H1 (cell line): ENCODE results near the gene SLIT3. TPM values are rescaled to one million over a fixed set of nuclear protein-coding genes. Genes with fewer than 3 reads are reported as not detected.

ENCODE experiments used
- CTCF ChIA-PET: fragments of 300-600 bp; sonication (Branson Sonifier 250); formaldehyde crosslinking; loops from one replicate; lab custom pipeline; 2021; ENCODE audit not compliant: partially characterized antibody; lab: Charles Lee
- POLR2A ChIA-PET: fragments of 300-600 bp; sonication (Branson Sonifier 250); formaldehyde crosslinking; loops from one replicate; lab custom pipeline; 2021; ENCODE audit warnings: inconsistent platforms; ENCODE audit not compliant: partially characterized antibody; lab: Charles Lee
- DNase-seq, 2 experiments: peaks; one replicate each; pipeline versions ENCODE4 v3.0.0 to v3.0.0-alpha.2; 2010 to 2022; ENCODE audit warnings: low spot score in 2 of 2, low read depth in 1 of 2, mixed read lengths in 1 of 2
- FAIRE-seq: peaks from 2 replicates; lab custom pipeline; 2011; peaks lifted over from hg19 to GRCh38; lab: Jason Lieb, UNC
- H2AFZ ChIP-seq: 2 replicates; pipeline ENCODE4 v1.8.1; 2012; ENCODE audit warnings: low read length, inconsistent platforms
- H2AK5ac ChIP-seq: 2 replicates; pipeline ENCODE4 v1.6.1; 2013; ENCODE audit warnings: low read depth, low read length
- H2BK120ac ChIP-seq: replicated peaks from 2 replicates; pipeline ENCODE3; 2013; ENCODE audit warnings: low read depth, low read length, inconsistent platforms
- H2BK12ac ChIP-seq: 2 replicates; pipeline ENCODE4 v1.6.1; 2013; ENCODE audit warnings: low read depth, low read length
- H2BK15ac ChIP-seq: 2 replicates; pipeline ENCODE4 v1.6.1; 2013; ENCODE audit warnings: low read length
- H2BK20ac ChIP-seq: 2 replicates; pipeline ENCODE4 v1.6.1; 2013; ENCODE audit warnings: low read length
- H2BK5ac ChIP-seq: 2 replicates; pipeline ENCODE4 v1.6.1; 2013; ENCODE audit warnings: low read depth, low read length
- H3K14ac ChIP-seq: 2 replicates; pipeline ENCODE4 v1.6.1; 2013; ENCODE audit warnings: inconsistent platforms; ENCODE audit not compliant: insufficient read length
- H3K18ac ChIP-seq: 2 replicates; pipeline ENCODE4 v1.6.1; 2013; ENCODE audit warnings: low read length; ENCODE audit errors: extremely low read depth
- H3K23ac ChIP-seq: 2 replicates; pipeline ENCODE4 v1.6.1; 2013; ENCODE audit warnings: inconsistent platforms; ENCODE audit not compliant: insufficient read length
- H3K23me2 ChIP-seq: 2 replicates; pipeline ENCODE4 v1.6.1; 2013; ENCODE audit warnings: low read depth, low read length
- H3K27ac ChIP-seq: 2 replicates; pipeline ENCODE4 v1.6.1; 2011; ENCODE audit warnings: low read depth, low read length, inconsistent platforms
- H3K27me3 ChIP-seq, 4 experiments: replicated peaks in 1 of 4; 1 replicate in 1 of 4; 2 replicates in 3 of 4; pipeline versions ENCODE4 v1.6.1 to v1.8.1; 2011 to 2013; ENCODE audit warnings: low read length in 3 of 4, mild to moderate bottlenecking in 3 of 4, inconsistent platforms in 2 of 4, mixed read lengths in 2 of 4, moderate library complexity in 1 of 4; ENCODE audit not compliant: control insufficient read depth in 3 of 4, insufficient read depth in 3 of 4; ENCODE audit errors: extremely low read depth in 1 of 4
- H3K36me3 ChIP-seq, 4 experiments: 2 replicates each; pipeline versions ENCODE4 v1.6.1 to v1.8.1; 2011 to 2013; ENCODE audit warnings: mild to moderate bottlenecking in 4 of 4, low read length in 3 of 4, moderate library complexity in 2 of 4, control low read depth in 1 of 4, inconsistent platforms in 1 of 4; ENCODE audit not compliant: insufficient read depth in 4 of 4, control insufficient read depth in 2 of 4
- H3K4ac ChIP-seq: replicated peaks from 2 replicates; pipeline ENCODE3; 2013; ENCODE audit warnings: low read length, low read depth, mixed read lengths, inconsistent platforms; ENCODE audit not compliant: insufficient read length
- H3K4me1 ChIP-seq, 4 experiments: replicated peaks in 1 of 4; 1 replicate in 1 of 4; 2 replicates in 3 of 4; pipeline versions ENCODE4 v1.6.1 to v1.8.1; 2011 to 2013; ENCODE audit warnings: low read length in 3 of 4, inconsistent platforms in 2 of 4, mixed read lengths in 1 of 4; ENCODE audit not compliant: insufficient read depth in 4 of 4, control insufficient read depth in 3 of 4
- H3K4me2 ChIP-seq, 2 experiments: 2 replicates each; pipeline versions ENCODE4 v1.6.1 to v1.8.1; 2011 to 2013; ENCODE audit warnings: low read depth in 2 of 2, low read length in 2 of 2, control low read depth in 1 of 2, inconsistent platforms in 1 of 2, mild to moderate bottlenecking in 1 of 2; ENCODE audit not compliant: insufficient read depth in 1 of 2
- H3K4me3 ChIP-seq, 4 experiments: fragments of 200-600, 300-600 bp in 1 of 4; sonication (generic), shearing (Covaris generic), sonication (Bioruptor Twin) in 1 of 4; 2 replicates each; pipeline versions ENCODE4 v1.5.1 to v1.8.1; 2011 to 2016; ENCODE audit warnings: low read length in 4 of 4, low read depth in 3 of 4, control low read depth in 2 of 4, inconsistent platforms in 2 of 4, mild to moderate bottlenecking in 2 of 4, mixed read lengths in 1 of 4, moderate library complexity in 1 of 4; ENCODE audit not compliant: insufficient read depth in 2 of 4; ENCODE audit errors: extremely low read depth in 1 of 4
- H3K56ac ChIP-seq: replicated peaks from 2 replicates; pipeline ENCODE3; 2013; ENCODE audit warnings: low read depth, mild to moderate bottlenecking, mixed read lengths, low read length, inconsistent platforms; ENCODE audit not compliant: insufficient read length
- H3K79me1 ChIP-seq: 2 replicates; pipeline ENCODE4 v1.6.1; 2013; ENCODE audit warnings: low read depth, low read length, control low read depth
- H3K79me2 ChIP-seq, 2 experiments: 2 replicates each; pipeline versions ENCODE4 v1.6.1 to v1.8.1; 2012 to 2013; ENCODE audit warnings: low read length in 2 of 2, mild to moderate bottlenecking in 2 of 2, inconsistent platforms in 1 of 2; ENCODE audit not compliant: insufficient read depth in 2 of 2, control insufficient read depth in 1 of 2
- H3K9ac ChIP-seq, 4 experiments: replicated peaks in 1 of 4; 1 replicate in 1 of 4; 2 replicates in 3 of 4; pipeline versions ENCODE4 v1.6.1 to v1.8.1; 2011 to 2013; ENCODE audit warnings: low read depth in 3 of 4, low read length in 3 of 4, control low read depth in 2 of 4, mild to moderate bottlenecking in 2 of 4, moderate library complexity in 2 of 4, inconsistent platforms in 1 of 4; ENCODE audit errors: extremely low read depth in 1 of 4
- H3K9me3 ChIP-seq, 2 experiments: 2 replicates each; pipeline versions ENCODE4 v1.6.1 to v1.8.1; 2012 to 2013; ENCODE audit warnings: mild to moderate bottlenecking in 2 of 2, moderate library complexity in 2 of 2, control low read depth in 1 of 2, inconsistent platforms in 1 of 2, low read depth in 1 of 2, low read length in 1 of 2, mixed read lengths in 1 of 2; ENCODE audit not compliant: insufficient read depth in 2 of 2
- H4K20me1 ChIP-seq, 2 experiments: replicated peaks in 1 of 2; 2 replicates each; pipeline versions ENCODE3 to v1.8.1; 2011 to 2013; ENCODE audit warnings: inconsistent platforms in 2 of 2, low read length in 2 of 2, mild to moderate bottlenecking in 1 of 2; ENCODE audit not compliant: insufficient read depth in 2 of 2, control insufficient read depth in 1 of 2
- H4K5ac ChIP-seq: 2 replicates; pipeline ENCODE4 v1.6.1; 2013; ENCODE audit warnings: low read length, low read depth, mixed read lengths, inconsistent platforms; ENCODE audit not compliant: insufficient read length
- H4K8ac ChIP-seq: 2 replicates; pipeline ENCODE4 v1.8.0; 2013; ENCODE audit warnings: mild to moderate bottlenecking, moderate library complexity, low read length, inconsistent platforms; ENCODE audit not compliant: insufficient read depth; ENCODE audit errors: extremely low read depth
- H4K91ac ChIP-seq: replicated peaks from 2 replicates; pipeline ENCODE3; 2013; ENCODE audit warnings: low read length, mixed read lengths, inconsistent platforms; ENCODE audit not compliant: insufficient read length
- ASH2L ChIP-seq: fragments of 200-600, 300-600 bp; sonication (generic); IDR thresholded peaks from one replicate; pipeline ENCODE4 v1.7.1; 2017; ENCODE audit warnings: low read length
- BCL11A ChIP-seq, 2 experiments: IDR thresholded peaks; one replicate each; pipeline ENCODE4 v1.6.1; 2011; ENCODE audit warnings: low read depth in 2 of 2, low read length in 2 of 2, mild to moderate bottlenecking in 2 of 2
- BRCA1 ChIP-seq: IDR thresholded peaks from 2 replicates; pipeline ENCODE4 v1.6.1; 2012; ENCODE audit warnings: low read depth, low read length, improper control_type of control experiment
- CHD1 ChIP-seq: IDR thresholded peaks from 2 replicates; pipeline ENCODE4 v1.6.1; 2012; ENCODE audit warnings: low read depth, low read length, improper control_type of control experiment
- E2F6 ChIP-seq: IDR thresholded peaks from 2 replicates; pipeline ENCODE4 v1.6.1; 2012; ENCODE audit warnings: inconsistent platforms
- EGR1 ChIP-seq: IDR thresholded peaks from 2 replicates; pipeline ENCODE4 v1.6.1; 2011; ENCODE audit warnings: low read depth, low read length, borderline replicate concordance
- GABPA ChIP-seq: IDR thresholded peaks from 2 replicates; pipeline ENCODE4 v1.6.1; 2011; ENCODE audit warnings: mild to moderate bottlenecking, low read length, moderate library complexity, borderline replicate concordance; ENCODE audit not compliant: insufficient read depth
- GTF2F1 ChIP-seq: IDR thresholded peaks from 2 replicates; pipeline ENCODE4 v1.6.1; 2012; ENCODE audit warnings: low read depth, low read length, improper control_type of control experiment, borderline replicate concordance
- NRF1 ChIP-seq: IDR thresholded peaks from 2 replicates; pipeline ENCODE4 v1.6.1; 2011; ENCODE audit warnings: mild to moderate bottlenecking, low read depth, low read length, improper control_type of control experiment
- POU5F1 ChIP-seq: IDR thresholded peaks from 2 replicates; pipeline ENCODE4 v1.6.1; 2011; ENCODE audit warnings: low read depth, mild to moderate bottlenecking, low read length, moderate library complexity
- SIX5 ChIP-seq: IDR thresholded peaks from 2 replicates; pipeline ENCODE4 v1.6.1; 2011; ENCODE audit warnings: mild to moderate bottlenecking, low read depth, low read length
- TAF1 ChIP-seq: IDR thresholded peaks from 2 replicates; pipeline ENCODE4 v1.6.1; 2011; ENCODE audit warnings: mild to moderate bottlenecking, low read depth, low read length
- USF2 ChIP-seq: IDR thresholded peaks from 2 replicates; pipeline ENCODE4 v1.6.1; 2011; ENCODE audit warnings: low read length, improper control_type of control experiment
- WGBS, 2 experiments: shearing (Covaris generic) in 1 of 2; methylation state at CpG; one replicate each; pipeline versions ENCODE4 v1.1.6 to v1.1.7; 2013 to 2015; ENCODE audit warnings: low lambda C conversion rate in 2 of 2, mixed read lengths in 2 of 2, inconsistent platforms in 1 of 2, low coverage in 1 of 2, missing lambda C conversion rate in 1 of 2; ENCODE audit not compliant: insufficient replicate concordance in 2 of 2, insufficient coverage in 1 of 2, insufficient read length in 1 of 2; ENCODE audit errors: extremely low coverage in 1 of 2, missing lambda C conversion rate in 1 of 2; 5-methylcytosine and 5-hydroxymethylcytosine counted together
- polyA plus RNA-seq, 7 experiments: library from polyadenylated mRNA; depleted of rRNA in 3 of 7; stranded (reverse) in 5 of 7; unstranded in 2 of 7; fragments of >200 nt in 5 of 7; fragments of 200-250 nt in 2 of 7; gene quantifications; 1 replicate in 5 of 7; 2 replicates in 1 of 7; 4 replicates in 1 of 7; pipeline versions ENCODE4 v1.2.1 to v1.2.3, GENCODE V29; 2011 to 2013; ENCODE audit warnings: missing spikeins in 2 of 7, mixed read lengths in 2 of 7
- total RNA-seq: library from RNA; stranded (reverse); fragmentation: NEBNext Ultra II Directional; extraction: Animal tissue kit (Norgen Biotek cat#: 25700); gene quantifications from 2 replicates; pipeline ENCODE4 v1.2.1, GENCODE V29; 2021

Gene SLIT3
- total and polyA plus RNA-seq, 2 of the 8 experiments (the other 6 are each of a cell fraction or from before 2014, with no cell fraction given): 1.1 to 1.2 TPM

- ChIA-PET POLR2A (no interaction called here), CTCF (interaction anchor here (1.0 to 2.2 kb wide), 6 partner anchors 14 to 149 kb away, joined by 3 to 7 read pairs (median 3); no protein-coding TSS in a partner anchor)
- no peaks in the 10 kb centered on the region for H3K23me2 ChIP-seq
- no peak overlapping the region for H3K27ac ChIP-seq
- no peaks in the 10 kb centered on the region for H3K79me1 ChIP-seq
- FAIRE-seq (no peak), DNase-seq (no peak)
- no peak overlapping the region for H3K4me2 ChIP-seq
- H3K36me3 ChIP-seq: no peaks in the 10 kb centered on the region; a peak in 1 of 8 replicates
- no peak overlapping the region for H3K14ac ChIP-seq
- no peaks in the 10 kb centered on the region for H3K9me3 ChIP-seq
- H3K23ac ChIP-seq: no peak overlapping the region
- no peak overlapping the region for H4K91ac ChIP-seq
- no peak overlapping the region for H2BK12ac ChIP-seq
- no peak overlapping the region for H3K56ac ChIP-seq
- H2BK120ac ChIP-seq: no peak overlapping the region
- H3K18ac ChIP-seq: no peak overlapping the region
- no peak overlapping the region for H2BK5ac ChIP-seq
- H3K79me2 ChIP-seq: no peaks in the 10 kb centered on the region
- H2BK20ac ChIP-seq: no peak overlapping the region
- H2AK5ac ChIP-seq: no peak overlapping the region
- H3K27me3 ChIP-seq: no peaks in the 10 kb centered on the region; a peak in 1 of 7 replicates
- H2AFZ ChIP-seq: no peak overlapping the region
- H3K4me3 ChIP-seq: no peak overlapping the region
- 90% methylated on average over 9 of the region's 9 CpGs; no CpG with 5 or more reads in 1 of the 2 experiments for WGBS, 2 experiments
- H3K4ac ChIP-seq: no peak overlapping the region
- H3K9ac ChIP-seq: no peak overlapping the region
- H4K20me1 ChIP-seq: no peaks in the 10 kb centered on the region
- H4K5ac ChIP-seq: no peak overlapping the region
- H4K8ac ChIP-seq: no peak overlapping the region
- no peak overlapping the region for H2BK15ac ChIP-seq
- peaks cover 10 to 22% (median 13%) of the 10 kb centered on the region in 4 experiments for H3K4me1 ChIP-seq
- TF ChIP-seq GTF2F1 (no peak), BCL11A (IDR thresholded peaks at IDR 0.05; ENCODE audit: low read depth in 2 of 2, low read length in 2 of 2) (no peak), GABPA (no peak), SIX5 (no peak), NRF1 (no peak), CHD1 (no peak), TAF1 (no peak), ASH2L (no peak), EGR1 (no peak), E2F6 (no peak), BRCA1 (no peak), USF2 (no peak), POU5F1 (no peak)
Observed at GRCh38 chr5:169091396-169091980, 209.5 kb downstream of the SLIT3 start.
